ENCODE data around the gene TMEM220.

TMEM220 gene

DNA sequence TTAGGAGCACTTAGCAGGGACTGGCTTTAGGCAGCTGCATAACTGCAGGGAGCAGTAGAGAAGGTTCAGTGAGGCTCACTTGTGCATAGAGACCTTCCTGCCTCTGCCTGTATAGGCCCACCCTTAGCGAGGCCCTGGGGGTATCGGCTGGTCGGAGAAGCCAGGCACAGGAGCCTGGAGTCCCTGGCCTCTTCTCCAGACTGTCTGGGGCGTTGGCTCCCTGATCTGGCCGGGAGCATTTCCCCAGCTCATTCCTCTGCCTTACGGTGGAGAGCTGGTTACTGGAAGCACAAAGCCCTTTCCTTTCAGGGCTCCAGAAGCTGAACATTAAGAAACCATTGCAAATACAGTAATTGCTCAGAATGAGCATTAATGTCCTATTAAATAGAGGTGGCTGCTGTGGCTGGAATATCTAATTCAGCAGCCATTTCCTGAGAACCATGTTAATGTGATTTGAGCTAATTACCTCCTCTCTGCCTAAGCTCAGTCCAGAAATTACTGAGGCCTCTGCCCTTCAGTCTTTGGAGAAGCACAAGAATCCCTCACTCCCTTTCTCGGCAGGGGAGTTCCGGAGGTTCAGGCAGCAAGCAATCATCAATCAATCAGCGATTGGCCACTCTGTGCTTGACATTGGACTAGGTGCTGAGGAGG, 18.8 kb upstream of the TMEM220 start:
- no peak overlapping the region for H3K4me3 ChIP-seq (ENCODE audit: low read depth, low read length)
- no peaks in the 10 kb centered on the region for H3K36me3 ChIP-seq
- H3K9me3 ChIP-seq (ENCODE audit: severe bottlenecking): no peaks in the 10 kb centered on the region
- no peak for DNase-seq
- TF ChIP-seq CTCF (IDR thresholded peaks at IDR 0.05; ENCODE audit: low read depth, low read length): no peak
- H3K27me3 ChIP-seq (ENCODE audit: insufficient read depth, low read depth, severe bottlenecking): no peaks in the 10 kb centered on the region
- no peak overlapping the region for H3K27ac ChIP-seq

DNA sequence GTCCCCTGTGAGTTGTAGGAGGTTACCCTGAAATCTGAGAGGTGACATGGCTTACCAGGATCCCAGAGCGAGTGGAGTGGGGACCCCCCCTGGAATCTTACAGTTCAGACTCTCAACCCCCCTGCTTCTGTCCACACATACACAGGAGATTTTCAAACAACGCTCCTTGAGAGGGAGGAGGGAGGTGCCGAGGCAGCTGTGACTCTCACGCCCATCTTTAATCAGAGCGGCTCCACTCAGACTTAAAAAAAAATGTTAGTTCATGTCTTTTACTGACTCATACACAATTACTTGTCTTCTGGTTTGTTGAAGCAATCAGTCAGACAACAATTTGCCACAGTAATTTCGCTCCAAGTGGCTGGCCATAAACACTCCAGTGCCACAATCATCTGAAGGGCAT, 15.4 kb upstream of the TMEM220 start:
- no peak for TF ChIP-seq CTCF (IDR thresholded peaks at IDR 0.05; ENCODE audit: low read depth, low read length)
- H3K9me3 ChIP-seq (ENCODE audit: severe bottlenecking): no peaks in the 10 kb centered on the region
- H3K36me3 ChIP-seq: no peaks in the 10 kb centered on the region
- no peak overlapping the region for H3K27ac ChIP-seq
- DNase-seq: no peak
- H3K4me3 ChIP-seq (ENCODE audit: low read depth, low read length): no peak overlapping the region
- no peaks in the 10 kb centered on the region for H3K27me3 ChIP-seq (ENCODE audit: insufficient read depth, low read depth, severe bottlenecking)

DNA sequence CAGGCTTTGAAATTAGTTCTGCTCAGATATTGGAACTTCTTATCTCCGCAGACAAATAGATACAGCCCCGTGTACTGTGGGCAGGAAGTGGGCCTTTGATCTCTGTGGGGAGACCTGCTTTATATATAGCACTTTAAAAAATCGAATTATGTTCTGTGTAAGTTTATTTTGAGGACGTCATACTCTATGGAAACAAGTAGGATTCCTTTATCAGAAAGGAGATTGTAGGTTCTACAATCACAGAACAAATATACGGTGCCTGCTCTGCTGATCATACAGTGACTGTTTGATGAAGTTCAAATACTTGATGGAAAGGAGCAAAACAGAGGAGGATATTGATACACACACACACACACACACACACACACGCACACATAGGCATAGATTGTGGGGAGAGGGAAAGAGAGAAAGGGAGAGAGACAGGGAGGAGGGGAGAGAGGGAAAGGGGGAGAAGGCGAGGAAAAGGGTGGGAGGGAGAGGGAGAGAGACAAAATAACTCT, 14.7 kb upstream of the TMEM220 start:
- no peak for DNase-seq
- no peaks in the 10 kb centered on the region for H3K27me3 ChIP-seq (ENCODE audit: insufficient read depth, low read depth, severe bottlenecking)
- TF ChIP-seq CTCF (IDR thresholded peaks at IDR 0.05; ENCODE audit: low read depth, low read length): no peak

DNA sequence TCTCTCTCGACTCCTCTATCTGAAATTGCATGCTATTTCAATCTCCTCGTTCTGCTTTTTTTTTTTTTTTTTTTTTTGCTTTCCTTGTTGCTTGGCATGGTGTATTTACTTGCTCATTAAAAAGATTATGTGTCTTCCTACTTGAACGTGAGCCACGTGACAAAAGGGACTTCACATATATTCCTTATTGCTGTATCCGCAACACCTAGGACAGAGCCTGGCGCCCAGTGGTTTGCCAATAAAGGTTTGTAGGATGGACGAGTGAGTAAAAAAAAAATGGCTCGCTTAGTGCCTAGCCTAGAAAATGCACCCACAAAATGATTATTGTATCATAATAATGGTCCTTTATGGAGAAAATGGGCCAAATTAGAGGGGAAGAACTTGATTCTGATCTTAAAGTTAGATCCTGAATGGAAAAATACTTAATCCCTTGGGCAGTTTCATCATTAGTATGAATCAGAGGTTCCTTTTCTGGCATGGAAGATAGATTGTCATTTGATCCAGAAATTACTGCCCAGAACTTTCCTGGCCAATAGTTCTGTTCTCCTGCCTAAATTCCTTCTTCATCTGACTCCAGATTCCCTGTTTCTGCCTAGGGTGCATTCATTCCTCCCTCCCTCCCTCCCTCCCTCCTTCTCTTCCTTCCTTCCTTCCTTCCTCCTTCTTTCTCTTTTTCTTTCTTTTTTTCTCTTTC, 13.6 kb upstream of the TMEM220 start:
- Histone ChIP-seq H3K4me3 (ENCODE audit: low read depth, low read length) (no peak overlapping the region), H3K9me3 (ENCODE audit: severe bottlenecking) (no peaks in the 10 kb centered on the region), H3K27me3 (ENCODE audit: insufficient read depth, low read depth, severe bottlenecking) (no peaks in the 10 kb centered on the region), H3K27ac (no peak overlapping the region), H3K36me3 (no peaks in the 10 kb centered on the region)
- TF ChIP-seq CTCF (IDR thresholded peaks at IDR 0.05; ENCODE audit: low read depth, low read length): no peak
- DNase-seq: no peak

More for the DNA sequence above, 14.7 kb upstream of the TMEM220 start:
- Histone ChIP-seq H3K4me3 (ENCODE audit: low read depth, low read length) (no peak overlapping the region), H3K9me3 (ENCODE audit: severe bottlenecking) (no peaks in the 10 kb centered on the region), H3K27ac (no peak overlapping the region), H3K36me3 (no peaks in the 10 kb centered on the region)

DNA sequence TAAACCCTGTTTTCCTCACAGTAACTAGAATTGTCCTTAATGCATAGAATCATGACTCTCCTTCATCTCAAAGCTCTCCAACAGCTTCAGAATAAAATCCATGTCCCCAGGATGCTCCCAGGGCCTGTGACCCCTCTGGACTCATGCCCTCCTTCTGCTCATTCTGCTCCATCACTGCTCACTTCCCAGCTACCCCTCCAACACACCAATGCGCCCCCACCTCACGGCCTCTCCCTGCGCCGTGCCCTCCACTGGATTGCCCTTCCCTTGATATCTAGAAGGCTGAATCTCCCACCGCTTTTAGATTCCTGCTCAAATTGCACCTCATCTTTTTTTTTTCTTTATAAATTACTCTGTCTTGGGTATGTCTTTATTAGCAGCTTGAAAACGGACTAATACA, 12.6 kb upstream of the TMEM220 start:
- Histone ChIP-seq H3K27me3 (ENCODE audit: insufficient read depth, low read depth, severe bottlenecking) (no peaks in the 10 kb centered on the region), H3K9me3 (ENCODE audit: severe bottlenecking) (no peaks in the 10 kb centered on the region), H3K4me3 (ENCODE audit: low read depth, low read length) (no peak overlapping the region), H3K27ac (no peak overlapping the region), H3K36me3 (no peaks in the 10 kb centered on the region)
- no peak for DNase-seq
- no peak for TF ChIP-seq CTCF (IDR thresholded peaks at IDR 0.05; ENCODE audit: low read depth, low read length)

Data from WERI-Rb-1 (cell line).